Limb (tissue), 2 donors: ENCODE results near the gene EDEM1.

ENCODE experiments used
- DNase-seq, 2 donors: peaks; one replicate each; pipeline ENCODE4 v3.0.0-alpha.2; 2016; ENCODE audit errors: extremely low spot score in 2 of 2

EDEM1 gene

DNA sequence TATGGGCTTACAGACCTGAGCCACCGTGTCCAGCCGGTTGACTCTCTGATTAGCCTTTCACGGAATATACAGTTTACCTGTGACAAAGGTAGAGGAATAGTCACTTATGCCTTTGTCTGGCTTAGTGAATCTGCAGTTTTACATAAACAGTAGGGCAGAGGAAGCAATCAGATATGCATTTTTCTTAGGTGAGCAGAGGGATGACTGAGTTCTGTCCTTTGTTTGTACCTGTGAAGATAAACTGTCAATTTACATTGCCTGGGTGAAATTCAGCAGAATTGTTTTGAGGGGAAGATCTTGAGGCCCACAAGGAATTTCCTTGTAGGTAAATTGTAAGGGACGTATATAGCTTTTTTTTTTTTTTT lies 10.8 kb downstream of the EDEM1 start:
- no peak for DNase-seq

DNA sequence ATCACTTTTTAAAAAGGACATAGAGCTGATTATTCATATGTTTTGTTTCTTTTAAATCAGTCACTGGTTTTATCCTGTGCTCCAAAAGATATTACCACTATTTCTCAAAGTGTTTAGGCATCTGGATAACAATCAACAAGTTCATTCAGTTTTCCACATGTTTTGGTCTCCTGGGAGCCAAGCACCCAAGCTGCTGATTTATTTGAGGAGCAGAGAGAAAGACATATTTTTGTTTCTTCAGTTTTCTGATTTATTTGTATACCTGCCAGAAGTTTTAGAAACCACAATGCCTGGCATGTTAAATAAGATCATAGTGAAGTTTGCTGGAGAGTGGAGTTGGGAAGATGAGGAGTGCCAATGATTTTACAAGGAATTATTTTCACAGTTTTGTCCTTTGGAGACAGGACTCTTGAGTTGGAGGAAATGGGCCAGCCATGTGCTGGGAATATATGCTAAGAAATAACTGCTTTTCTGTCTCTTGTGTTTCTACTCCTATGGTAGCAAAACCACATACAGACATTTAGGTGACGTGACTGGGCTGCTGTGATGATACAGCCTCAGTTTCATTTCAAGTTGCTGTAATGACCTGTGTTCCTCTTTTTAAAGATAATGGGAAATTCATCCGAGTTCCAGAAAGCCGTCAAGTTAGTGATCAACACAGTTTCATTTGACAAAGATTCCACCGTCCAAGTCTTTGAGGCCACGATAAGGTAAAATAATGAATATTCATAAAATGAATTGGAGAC lies 11.7 kb downstream of the EDEM1 start:
- DNase-seq = no peak

DNA sequence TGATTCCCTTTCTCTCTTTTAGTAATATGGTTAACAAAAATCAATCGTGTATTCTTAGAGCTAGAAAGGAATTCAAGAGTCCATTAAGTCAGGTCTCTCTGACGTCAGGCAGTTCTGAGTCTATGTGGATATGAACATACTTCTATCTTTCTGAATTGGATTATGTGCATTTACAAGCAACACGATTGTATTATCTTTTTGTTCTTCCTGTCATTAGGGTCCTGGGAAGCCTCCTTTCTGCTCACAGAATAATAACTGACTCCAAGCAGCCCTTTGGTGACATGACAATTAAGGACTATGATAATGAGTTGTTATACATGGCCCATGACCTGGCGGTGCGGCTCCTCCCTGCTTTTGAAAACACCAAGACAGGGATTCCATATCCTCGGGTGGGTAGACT lies 14.0 kb downstream of the EDEM1 start:
- no peak for DNase-seq

DNA sequence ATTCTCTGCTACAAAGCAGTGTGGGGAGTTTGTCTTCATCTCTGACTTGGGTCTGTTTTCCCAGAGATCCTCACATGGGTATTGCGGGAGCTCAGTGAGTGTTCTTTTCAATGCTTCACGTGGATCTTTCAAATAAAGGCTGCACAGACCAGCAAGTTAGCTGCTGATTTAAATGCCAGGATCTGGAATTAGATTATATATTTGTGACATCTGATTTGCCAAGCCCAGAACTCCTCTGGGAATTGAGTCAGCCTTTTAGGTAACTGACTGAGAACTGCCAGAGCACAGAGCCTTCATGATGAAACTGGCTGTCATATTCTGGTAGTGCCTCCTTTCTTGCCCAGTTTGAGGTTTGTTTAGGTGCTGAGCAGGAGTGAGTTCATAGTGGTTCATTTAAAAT lies 14.7 kb downstream of the EDEM1 start:
- no peak for DNase-seq

- DNase-seq = no peak
Observed at GRCh38 chr3:5205165-5205941, 17.8 kb downstream of the EDEM1 start.

DNA sequence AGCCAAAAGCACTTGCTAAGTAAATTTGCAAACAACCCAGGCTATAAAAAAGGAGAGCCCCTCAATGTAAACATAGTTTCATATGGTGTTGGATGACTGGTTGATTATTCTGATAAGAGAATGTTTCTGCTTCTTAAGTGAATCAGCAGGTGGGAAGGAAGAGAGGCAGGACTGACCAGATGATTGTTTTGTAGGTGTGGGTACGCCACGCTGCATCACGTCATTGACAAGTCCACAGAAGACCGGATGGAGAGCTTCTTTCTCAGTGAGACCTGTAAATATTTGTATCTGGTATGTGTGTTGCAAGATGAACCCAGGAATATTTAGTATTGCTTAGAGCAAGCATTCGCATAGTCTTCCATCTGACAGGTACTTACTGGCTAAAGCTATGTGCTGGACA lies 23.4 kb downstream of the EDEM1 start:
- DNase-seq = no peak

DNA sequence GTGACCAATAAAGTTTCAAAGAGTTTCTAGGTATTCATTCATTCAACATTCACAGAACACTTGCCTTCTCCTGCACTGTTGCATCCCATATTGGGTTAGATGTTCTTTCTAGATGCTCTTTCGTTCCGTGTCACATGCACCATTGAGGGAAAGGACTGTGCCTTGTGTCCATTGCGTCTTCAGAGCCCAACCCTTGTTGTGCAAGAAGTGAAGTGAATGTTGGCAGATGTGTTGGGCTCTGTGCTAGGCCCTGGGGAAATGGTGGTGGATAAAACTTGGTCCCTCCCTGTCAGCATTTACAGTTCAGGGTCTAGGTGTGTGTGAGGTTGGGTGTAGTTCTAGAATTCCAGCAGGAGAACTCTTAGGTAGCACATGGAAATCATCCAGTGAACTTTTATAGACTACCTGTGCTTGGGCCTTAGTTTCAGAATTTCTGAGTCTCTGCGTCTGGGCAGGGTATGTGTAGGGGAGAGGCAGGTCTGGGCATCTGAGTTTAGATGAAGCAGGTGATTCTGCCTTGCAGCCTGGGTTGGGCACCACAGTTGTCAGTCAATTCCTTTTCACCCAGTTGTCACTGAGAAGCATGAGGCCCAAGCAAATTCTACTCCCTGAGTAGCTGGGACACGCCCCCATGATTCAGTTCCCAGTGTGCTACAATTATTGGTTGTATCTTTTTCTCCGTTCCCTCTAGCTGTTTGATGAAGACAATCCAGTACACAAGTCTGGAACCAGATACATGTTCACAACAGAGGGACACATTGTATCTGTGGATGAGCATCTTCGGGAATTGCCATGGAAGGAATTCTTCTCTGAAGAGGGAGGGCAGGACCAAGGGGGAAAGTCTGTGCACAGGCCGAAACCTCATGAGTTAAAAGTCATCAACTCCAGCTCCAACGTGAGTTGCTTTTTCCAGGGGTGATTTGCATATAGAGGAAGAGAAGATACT lies 25.4 kb downstream of the EDEM1 start:
- no peak for DNase-seq

- no peak for DNase-seq
Observed at GRCh38 chr3:5213574-5213966, 26.1 kb downstream of the EDEM1 start.

- DNase-seq = no peak
Observed at GRCh38 chr3:5214352-5214751, 26.8 kb downstream of the EDEM1 start.

DNA sequence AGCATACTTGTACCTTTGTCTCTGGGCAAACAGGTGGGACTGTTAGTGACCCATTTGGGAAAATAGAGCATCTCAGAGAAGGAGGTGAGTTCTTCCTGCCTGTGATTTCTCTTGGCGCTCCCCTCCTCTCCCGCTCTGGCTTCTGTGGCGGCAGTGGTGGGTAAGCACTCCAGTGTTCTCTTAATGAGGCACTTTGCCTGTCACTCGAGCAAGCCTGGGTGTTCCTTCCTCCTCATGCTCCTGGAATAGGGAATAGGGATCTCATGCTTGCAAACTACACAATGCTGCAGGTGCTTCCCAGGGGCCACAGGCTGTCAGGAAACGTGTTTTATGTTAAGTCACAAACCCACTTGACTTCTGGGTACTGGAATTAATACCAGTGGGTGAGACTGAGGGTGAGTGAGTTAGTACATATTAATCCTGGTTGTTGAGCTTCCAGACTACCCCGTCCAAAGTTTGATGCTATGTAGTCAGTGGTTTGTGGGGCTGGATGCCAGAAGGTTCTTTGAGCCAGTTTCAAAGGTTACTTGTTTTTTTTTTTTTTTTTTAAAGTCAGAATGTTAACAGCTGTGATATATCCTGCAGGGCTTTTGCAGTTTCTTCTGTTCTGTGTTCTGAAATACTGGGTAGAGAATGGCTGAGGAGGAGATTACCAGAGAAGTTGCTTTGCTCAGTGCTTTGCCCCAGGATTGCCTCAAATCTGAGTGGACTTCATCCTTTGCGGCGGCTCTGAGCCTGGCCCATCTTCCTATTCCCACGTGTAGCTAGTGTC lies 30.5 kb downstream of the EDEM1 start:
- no peak for DNase-seq

DNA sequence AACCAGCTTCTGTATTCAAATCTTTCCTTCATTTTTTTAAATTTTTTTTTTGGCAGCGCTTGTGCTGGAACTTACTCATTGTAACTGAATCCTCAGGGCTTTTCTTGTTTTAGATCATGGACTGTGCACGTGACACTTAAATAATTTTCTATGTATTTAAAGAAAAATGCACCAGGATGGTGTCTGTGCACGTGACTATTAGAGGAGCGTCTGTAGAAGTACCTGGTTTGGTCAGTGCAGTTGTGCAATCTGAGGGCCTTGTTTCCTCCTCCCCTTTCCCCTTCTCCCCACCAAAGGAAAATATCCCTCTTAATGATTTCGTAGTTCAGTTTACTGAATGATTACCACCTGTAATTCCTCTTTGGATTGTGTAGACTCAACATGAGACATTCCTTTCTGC lies 31.3 kb downstream of the EDEM1 start:
- DNase-seq = no peak

- no peak for DNase-seq
Observed at GRCh38 chr3:5219216-5219615, 31.7 kb downstream of the EDEM1 start.

GRCh38 chr3:5220193-5220592 lies 32.7 kb downstream of the EDEM1 start:
- no peak for DNase-seq

DNA sequence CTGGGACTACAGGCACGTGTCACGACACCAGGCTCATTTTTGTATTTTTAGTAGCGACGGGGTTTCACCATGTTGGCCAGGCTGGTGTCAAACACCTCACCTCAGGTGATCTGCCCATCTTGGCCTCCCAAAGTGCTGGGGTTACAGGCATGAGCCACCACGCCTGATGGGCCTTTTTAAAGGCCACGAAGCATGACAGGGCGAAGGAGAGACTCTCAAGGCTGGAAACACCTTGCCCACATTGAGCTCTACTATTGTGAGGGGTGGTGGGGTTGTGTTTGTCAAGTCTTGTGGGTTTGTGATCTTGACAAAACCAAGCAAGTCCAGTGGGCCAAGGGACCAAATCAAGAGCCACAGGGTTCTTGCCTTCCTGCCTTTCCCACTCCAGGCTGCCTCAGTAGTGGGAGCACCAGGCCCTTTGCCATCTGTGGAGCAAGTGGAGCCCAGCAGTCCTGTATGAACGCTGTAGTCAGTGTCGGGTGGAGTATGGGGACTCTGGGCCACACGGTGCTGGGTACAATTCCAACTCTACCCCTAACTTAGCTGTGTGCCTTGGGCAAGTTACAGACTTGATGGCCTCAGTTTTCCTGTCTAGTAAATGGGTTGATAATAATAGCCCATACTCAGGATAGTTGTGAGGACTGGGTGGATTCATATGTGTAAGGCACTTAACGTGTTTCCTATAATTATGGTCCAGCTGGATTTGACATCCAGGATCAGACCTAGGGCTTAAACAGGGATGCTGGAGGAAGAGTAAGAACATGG lies 33.3 kb downstream of the EDEM1 start:
- DNase-seq = no peak

- DNase-seq = no peak
Observed at GRCh38 chr3:5221701-5222100, 34.2 kb downstream of the EDEM1 start.

DNA sequence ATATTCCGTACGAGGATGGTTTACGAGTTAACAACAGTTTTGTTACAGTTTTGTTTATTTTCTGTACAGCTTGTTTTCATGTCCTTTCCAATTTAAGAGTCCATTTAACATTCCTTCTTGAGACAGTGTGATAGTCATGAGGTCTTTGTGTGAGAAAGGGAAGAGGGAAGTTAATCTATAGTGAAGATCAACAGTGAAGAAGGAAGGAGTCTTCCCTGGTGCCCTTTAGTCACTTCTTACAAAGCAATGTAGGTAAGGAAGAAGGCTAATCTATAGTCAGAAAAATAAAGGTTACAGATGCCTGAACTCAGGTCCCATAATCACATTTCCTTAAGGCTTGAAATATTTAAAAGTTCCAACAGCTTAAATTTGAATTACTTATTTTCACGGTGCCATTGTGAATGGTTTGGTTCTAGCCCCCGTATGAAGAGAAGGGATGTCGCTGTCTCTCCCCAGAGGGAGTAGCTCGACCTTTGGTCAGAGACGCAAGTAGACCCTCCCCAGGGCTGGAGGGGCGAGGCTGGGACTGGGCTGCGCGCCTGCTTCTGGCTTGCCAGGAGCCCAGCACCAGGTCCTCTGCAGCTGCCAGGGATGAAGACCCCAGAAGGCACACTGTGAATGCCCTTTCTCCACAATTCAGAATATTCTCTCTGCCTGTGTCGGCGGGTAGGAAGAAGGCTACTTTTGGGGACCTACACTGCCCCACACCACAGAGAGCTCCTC lies 34.9 kb downstream of the EDEM1 start:
- DNase-seq = no peak

GRCh38 chr3:5226783-5227182 lies 39.3 kb downstream of the EDEM1 start:
- peak in 1 of 2 donors; percentile 35 for DNase-seq

- DNase-seq = no peak
Observed at GRCh38 chr3:5227812-5228211, 40.3 kb downstream of the EDEM1 start.

DNA sequence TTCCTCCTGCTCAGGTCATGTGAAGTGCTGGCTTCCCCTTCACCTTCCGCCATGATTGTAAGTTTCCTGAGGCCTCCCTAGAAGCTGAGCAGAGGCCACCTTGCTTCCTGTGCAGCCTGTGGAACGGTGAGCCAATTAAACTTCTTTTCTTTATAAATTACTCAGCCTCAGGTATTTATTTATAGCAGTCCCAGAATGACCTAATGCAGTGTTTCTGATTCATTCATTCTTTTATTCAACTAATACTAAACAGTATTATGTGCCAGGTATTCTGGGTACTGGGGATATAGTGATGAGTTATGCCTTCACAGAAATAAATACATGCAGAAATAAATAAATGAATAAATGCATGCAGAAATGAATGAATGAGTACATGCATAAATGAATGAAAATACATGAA lies 41.9 kb downstream of the EDEM1 start:
- DNase-seq = no peak

- DNase-seq = no peak
Observed at GRCh38 chr3:5231074-5231473, 43.6 kb downstream of the EDEM1 start.
